CD4-positive, alpha-beta T cell treated with Interleukin-1 beta for 1 hour (primary cell): ENCODE results near the gene STX4.
A peak's percentile ranks its signal among the peaks of the same experiment; 100 is the strongest.
"Not testable (repeated sequence)": the region's sequence is repeated elsewhere in the genome, so short reads cannot be mapped to it uniquely, and the experiment has no call there.

Experiments used
- DNase-seq, 2 donors: peaks; one replicate each; pipeline ENCODE4 v3.0.0-alpha.2; 2020 to 2022

The STX4 gene

DNA sequence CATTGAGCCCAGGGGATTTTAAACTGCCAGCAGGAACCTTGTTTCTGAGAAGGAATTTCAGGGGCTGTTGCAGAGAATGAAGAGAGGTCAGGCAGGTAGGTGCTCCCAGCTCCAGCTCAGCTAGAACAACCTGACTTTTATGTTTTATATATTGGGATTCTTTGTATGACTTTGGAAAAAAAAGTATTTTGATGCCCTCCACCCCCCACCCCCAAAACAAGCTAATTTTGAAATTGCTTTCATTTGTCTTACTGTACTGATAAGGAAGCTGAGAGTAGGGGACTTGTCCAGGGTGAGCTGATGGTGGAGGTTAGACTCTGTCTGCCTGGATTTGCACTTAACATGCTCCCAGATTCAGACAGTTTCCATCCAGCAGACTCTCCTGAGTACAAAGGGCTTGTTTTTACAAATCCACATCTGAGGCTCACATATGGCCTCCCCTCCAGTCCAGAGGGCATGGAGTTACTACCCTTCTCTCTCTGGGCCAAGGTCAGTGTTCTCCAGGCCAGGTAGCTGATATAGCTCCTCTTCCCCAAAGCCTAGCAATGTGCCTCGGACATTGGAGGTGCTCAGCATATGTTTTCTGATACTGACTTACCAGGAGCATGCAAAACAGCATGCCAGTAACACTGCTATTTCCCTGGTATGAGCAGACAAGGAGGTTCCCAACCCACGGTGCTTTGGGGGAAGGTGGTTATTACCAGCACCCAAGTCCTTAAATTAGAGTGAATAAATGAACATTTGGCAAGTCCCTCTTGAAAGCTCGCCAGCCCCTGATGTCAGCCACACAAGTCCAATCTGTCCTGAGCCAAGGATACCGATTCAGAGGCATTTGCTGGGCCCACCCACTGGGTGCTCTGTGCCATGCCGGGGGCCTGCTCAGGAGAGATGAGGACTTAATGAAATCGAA is 34.3 kb upstream of the STX4 start:
- no peak for DNase-seq

DNA sequence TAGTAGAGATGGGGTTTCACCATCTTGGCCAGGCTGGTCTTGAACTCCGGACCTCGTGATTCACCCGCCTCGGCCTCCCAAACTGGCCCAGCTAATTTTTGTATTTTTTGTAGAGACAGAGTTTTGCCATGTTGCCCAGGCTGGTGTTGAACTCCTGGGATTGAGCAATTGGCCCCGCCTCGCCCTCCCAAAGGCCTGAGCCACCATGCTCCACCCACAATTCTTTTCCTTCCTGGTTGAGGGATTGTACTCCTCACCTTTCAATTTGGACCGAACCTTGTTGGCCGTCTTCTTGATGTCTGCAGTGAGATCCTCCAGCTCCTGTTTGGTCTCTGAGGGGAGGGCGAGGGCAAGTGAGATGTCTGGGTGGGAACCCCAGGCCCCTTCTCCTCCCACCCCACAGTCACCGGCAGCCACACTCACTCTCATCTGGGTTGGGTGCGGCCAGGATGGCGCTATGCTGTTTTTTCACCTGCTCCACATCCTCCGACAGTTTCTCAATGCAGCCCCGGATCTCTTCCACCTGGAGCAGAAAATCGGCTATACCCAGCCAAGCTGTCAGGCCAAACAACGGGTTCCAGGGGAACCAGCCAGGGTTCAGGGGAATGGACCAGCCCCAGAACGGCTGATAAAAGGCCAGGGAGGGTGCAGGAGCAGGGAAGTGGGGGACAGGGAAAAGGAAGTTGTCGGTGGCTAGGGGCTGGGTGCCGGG is 32.5 kb upstream of the STX4 start:
- no peak for DNase-seq

DNA sequence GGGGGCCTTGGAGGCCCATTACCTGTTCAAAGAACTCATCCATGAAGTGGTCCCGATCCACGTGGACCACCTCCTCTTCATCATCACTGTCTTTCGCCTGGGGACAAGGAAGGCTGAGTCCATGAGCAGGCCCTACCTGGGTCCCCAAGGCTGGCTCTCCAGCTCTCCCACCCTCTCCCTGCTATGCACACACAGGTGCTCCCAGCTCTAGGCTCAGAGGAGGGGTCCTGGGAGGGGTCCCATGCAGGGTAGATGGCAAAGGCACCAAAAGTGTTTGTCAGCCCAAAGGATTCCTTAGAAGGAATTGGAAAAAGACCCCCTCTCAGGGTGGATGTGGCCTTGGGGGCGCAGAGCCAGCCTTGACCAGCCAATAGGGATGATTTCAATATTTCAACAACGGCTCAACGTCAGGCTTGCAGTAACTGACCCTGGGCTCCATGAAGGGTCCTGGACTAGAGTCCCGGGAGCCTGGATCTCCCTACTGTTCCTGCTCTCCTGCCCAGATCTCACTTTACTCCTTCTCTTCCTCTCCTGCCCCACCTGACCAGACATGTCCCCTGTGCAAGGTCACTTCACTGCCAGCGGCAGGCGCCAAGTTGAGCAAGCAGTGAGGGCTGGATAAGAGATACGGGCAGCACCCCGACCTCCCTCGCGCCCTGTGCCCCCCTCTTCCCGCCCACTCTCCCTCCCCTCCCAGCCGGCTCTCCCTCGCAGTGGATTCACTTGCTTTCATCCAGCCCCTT is 31.7 kb upstream of the STX4 start:
- DNase-seq = no peak

DNA sequence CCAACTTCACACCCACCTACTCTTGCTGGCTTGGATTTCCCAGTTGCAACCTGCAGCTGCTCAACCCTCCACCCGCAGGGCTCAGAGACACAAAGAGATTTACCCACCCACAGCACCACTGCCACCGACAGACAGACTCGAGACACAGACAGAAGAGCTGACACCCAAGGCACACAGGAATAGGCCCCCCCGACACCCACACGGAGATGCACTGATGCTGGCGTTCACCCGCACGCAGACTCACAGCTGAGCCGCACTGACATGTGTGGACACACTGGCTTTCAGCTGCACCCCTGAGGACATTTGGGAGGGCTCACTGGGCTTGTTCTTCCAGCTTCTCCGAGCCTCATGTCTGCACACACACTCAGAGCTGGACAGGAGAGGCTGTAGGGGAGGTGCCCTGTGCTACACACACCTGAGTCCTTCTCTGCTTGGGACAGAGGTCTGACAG is 31.1 kb upstream of the STX4 start:
- no peak for DNase-seq

DNA sequence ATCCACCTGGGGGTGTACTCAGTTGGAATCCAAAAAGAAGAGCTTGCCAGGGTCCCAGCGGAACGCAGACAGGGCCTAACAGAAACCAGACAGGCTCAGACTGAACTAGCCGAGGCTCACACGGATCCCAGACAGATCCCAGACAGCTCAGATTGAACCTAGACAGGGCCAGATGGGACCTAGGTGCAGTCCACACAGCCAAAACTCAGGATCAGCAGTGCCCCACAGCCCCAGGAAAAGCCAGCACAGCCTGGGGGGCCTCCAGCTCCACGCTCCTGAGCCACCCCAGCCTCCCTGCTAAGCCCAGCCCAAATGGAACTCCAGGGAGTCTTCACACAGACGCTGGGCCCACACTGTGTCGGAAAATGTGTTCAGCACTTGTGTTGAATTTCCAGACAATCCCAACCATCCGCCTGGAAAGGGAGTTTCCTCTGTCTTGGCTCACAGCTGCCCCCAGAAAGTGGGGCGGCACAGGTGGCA is 30.5 kb upstream of the STX4 start:
- DNase-seq = no peak

DNA sequence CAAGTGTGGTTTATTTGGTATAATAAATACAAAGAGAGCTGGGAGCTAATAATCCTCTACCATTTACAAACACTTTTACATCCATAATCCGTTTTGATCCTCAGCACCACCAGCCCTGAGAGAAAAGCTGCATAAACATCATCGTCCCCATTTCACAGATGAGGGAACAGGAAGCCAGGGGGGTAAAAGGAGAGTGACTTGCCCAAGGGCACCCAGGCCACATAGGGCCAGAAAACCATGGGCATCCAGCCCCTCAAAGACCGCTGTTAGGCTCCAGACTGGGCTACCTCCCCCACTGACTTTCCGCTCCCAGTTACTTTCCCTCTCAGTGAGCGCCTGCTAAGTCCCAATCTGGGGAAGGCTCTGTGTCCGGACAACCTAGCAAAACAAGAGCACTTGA is 29.6 kb upstream of the STX4 start:
- no peak for DNase-seq

DNA sequence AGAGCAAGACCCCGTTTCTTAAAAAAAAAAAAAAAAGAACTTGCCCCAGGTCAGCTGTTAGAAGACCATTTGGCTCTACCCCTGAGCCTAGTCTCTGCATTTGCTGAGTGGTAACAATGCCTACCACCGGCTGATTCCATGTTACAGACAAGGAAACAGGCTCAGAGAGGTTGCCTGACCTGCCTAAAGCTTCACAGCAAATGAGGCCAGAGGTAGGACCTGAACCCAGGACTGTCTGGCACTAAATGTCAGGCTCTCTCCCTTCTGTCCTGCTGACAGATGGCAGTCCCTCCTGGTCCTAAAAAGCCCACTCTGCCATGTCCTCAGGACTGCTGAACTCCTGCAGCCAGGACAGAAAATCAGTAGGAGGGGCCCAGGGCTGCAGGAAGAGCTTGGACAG is 28.7 kb upstream of the STX4 start:
- no peak for DNase-seq

DNA sequence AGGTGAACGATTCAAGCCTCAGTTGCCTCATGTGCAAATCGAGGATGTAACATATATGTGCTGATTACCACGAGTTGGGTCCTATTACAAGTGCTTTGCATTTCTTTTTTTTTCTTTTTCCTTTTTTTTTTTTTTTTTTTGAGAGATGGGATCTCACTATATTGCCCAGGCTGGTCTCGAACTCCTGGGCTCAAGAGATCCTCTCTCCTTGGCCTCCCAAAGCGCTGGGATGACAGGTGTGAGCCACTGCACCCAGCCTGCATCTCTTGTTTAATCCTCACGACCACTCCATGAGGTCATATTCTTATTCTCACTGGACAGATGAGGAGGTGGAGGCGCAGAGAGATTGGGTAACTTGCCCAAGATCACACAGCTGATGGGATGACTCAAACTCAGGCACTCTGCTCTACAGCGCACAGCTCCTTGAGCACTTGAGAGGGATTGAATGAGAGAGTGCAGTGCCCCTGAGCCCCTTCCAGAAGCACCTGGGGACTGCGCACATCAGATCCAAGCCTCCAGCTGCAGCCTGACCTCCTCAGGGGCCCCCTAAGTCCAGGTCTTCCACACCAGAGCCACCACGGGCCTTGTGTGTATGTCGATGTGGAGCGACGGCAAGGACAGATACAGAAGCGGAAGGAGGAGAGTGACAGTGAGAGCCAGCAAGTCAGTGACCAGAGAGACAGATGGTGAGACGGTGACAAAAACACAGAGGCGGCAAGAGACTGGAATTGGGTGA is 27.8 kb upstream of the STX4 start:
- no peak for DNase-seq

DNA sequence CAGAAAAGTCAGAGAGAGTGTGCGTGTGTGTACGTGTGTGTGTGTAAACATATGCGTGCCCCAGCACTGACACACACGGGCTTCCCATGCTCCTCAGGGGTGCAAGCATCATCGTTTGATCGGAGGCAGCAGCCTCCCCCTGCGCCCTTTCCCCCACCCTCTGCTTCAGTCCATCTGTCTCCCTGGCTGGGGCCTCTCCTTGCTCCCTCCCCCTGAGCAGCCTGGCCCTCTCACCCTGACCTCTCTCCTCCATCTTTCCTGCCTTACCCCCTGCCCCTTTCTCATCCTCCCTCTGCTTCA is 27.3 kb upstream of the STX4 start:
- DNase-seq = no peak

DNA sequence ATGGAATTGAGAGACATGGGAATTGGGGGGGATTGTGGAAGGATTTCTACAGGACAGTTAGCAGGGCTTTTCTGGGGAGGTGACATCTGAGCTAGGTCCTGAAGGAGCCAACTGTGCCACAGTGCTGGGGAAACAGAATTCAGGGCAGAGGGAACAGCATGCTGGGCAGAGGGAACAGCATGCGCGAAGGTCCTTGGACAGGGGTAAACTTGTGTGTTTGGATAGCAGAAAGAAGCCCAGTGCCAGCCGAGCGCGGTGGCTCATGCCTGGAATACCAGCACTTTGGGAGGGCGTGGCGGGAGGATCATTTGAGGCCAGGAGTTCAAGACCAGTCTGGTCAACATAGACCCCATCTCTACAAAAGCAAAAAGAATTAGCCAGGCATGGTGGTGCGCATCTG is 26.8 kb upstream of the STX4 start:
- DNase-seq = no peak

DNA sequence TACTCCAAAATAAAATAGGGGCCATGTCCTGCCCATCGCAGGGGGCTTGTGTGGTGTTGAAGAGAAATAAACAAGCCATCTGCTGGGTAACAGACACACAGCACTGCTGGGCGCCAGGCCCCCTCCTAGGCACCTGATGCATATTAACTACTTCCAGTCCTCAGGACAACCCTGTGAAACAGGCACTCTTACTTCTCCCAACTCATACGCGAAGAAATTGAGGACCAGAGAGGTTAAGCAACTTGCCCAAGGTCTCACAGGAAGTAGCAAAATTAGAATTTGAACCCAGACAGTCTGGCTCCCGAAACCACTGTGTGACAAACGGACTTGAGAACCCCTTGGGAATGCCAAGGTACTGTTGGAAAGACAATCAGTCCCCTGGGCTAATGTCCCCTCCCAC is 25.7 kb upstream of the STX4 start:
- DNase-seq = no peak

DNA sequence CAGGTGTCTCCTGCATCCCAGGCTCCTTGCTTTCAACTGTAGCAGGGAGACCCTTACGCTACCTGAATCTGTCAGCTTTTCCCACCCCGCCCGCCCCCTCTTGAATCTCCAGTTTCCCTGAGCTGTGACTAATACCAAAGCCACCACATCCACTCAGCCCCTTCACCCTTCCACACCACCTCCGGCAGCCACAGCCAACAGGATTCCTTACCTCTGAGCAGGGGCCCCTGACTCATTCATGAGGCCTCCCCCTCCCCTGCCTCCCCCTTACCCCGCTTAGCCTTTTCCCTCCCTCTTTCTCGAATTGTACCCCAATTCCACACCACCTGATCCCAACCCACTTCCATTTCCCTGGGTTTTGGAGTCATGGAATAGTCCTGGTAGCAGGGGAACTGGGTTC is 25.2 kb upstream of the STX4 start:
- no peak for DNase-seq

DNA sequence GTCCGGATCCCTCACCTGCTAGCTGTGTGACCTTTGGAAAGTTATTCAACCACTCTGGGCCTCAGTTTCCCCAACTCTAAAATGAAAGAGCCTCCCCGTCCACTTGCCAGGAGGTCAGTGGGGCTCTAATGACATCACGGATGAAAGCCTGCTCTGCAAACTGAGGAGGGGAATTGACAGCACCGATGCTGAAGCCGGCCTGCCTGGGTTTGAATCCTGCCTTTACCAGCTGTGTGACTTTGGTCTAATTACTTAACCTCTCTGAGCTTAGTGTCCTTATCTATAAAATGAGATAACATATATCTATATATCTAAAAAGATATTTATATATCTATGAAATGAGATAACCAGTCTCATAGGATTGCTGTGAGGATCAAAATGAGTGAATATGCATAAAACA is 24.8 kb upstream of the STX4 start:
- DNase-seq = no peak

DNA sequence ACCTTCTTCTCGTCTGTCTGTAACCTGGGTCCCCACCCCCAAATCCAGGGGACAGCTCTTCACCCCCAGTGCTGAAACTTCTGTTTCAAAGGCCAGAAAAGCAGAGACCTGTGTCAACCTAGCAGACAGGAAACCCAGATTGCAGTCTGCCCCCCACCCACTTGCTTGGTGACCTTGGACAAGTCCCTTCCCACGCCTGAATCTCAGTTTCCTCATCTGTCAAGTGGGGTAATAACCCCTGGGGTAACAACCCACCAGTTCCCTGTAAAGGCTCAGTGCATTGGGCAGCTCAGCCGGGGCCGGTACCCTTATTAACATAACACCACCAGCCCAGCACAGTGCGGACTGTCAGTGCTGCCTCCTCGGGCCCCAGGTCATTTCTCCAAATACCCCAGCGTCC is 24.2 kb upstream of the STX4 start:
- no peak for DNase-seq

DNA sequence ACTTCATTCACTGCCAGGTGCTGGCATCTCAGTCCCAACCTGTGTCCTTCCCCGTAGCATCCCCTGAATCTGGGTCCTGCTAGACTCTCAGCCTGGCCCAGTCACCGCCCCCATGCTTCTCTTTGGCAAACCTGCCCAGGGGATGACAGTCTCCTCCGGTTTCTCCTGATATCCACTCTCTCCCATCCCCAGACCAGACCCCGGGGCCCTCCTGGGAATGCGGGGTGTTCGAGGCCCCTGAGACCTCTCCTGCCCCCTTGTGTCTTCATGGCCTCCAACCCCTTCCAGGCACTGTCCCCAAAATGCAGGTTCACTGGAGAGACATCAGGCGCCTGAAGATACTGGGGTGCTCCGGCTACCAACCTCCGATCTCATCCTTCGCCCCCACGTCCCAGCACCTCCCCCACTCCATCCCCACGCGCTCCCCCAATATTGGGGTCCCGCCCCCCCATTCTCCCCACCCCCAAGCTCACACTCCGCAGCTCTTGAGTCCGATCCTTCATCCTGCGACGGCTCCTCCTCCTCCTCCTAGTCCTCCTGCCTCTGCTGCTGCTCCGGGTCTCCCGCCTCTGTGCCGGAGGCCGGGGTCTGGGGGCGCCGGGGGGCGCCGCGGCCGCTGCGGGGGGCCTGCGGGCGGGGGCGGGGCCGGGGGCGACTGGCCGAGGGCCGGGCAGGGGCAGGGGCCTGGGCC is 23.3 kb upstream of the STX4 start:
- no peak for DNase-seq

DNA sequence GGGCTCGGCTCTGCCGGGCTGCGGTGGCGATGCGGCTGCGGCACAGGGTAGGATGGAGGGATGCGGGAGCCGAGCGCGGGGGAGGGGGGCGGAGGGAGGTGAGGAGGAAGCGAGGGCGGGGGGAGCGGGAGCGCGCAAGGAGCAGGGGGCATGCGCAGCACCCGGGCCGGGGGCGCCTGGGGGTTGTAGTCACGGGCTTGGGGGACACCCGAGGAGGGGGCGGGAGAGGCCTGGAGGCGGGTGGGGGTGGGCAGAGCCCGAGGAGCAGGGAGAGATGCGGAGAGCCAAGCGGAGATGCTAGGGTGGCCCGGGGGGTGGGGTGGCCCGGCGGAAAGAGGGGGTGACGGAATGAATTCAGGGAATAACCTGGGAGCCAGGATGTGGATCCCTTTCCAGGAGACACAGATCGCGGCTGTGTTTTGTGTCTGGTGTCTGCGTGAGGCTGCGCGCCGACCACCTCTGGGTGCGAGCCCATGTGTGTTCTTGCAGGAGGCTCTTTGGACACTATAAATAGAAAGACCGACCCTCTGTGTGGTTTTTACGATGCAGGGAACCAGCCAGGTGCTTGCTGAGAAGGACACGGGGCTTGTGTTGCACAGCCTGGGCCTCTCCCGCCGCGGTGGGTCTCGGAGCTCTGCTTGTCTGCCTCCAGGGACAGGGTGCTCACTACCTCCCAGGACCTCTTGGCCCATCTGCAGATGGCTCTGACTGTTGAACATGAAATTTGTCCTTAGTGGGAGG is 22.6 kb upstream of the STX4 start, which contains the start of gene STX1B:
TSS of gene STX1B (minus strand) at position 54 of the 741 bp plus-strand sequence. CDS start 242 bp downstream, outside the sequence.
- DNase-seq = peak; percentile 49 to 61

DNA sequence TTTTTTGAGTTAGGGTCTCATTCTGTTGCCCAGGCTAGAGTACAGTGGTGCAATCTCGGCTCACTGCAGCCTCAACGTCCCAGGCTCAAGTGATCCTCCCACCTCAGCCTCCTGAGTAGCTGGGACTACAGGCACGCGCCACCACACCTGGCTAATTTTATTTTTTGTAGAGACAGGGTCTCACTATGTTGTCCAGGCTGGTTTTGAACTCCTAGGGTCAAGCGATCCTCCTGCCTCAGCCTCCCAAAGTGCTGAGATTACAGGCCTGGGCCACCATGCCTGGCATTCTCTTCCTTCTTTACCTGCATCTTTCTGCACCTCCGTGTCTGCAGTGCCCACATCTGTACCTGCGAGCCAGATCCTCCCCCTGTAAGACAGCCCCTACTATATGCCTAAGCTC is 21.5 kb upstream of the STX4 start:
- DNase-seq = not testable (repeated sequence)

DNA sequence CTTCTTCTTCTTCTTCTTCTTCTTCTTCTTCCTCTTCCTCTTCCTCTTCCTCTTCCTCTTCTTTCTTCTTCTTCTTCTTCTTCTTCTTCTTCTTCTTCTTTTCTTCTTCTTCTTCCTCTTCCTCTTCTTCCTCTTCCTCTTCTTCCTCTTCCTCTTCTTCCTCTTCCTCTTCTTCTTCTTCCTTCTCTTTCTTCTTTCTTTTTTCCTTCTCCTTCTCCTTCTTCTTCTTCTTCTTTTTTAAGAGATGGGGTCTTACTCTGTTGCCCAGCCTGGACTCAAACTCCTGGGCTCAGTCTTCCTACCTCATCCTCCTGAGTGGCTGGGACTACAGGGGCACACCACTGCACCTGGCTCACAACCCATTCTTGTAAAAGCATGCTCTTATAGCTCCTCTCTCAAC is 20.1 kb upstream of the STX4 start:
- DNase-seq = not testable (repeated sequence)

DNA sequence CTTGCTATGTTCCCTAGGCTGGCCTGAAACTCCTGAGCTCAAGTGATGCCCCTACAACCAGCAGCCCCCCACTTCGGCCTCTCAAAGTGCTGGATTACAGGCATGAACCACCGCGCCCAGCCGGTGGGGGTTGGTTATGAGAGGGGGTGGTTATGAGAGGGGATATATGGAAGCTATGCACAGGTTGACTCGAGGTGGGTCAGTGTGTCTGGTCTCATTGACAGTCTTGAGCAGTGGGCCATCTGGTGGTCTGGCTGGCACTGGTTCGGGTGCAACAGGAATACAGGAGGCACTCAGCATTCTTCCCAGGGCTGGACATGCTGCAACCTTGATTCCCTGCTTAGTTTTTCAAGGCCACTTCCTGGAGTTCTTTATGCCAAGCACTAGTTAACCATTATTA is 17.3 kb upstream of the STX4 start:
- DNase-seq = no peak

DNA sequence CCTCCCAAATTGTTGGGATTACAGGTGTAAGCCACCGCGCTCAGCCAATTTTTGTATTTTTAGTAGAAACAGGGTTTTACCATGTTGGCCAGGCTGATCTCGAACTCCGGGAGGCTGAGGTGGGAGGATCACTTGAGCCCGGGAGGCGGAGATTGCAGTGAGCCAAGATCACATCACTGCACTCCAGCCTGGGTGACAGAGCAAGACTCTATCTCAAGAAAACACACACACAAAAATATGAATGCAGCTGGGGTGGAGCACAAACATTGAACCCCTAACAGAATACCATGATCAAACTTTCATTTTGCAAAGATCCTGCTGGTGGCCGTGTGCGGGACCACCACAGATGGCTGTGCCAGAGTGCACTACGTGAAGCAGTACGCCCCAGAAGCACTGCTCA is 15.6 kb upstream of the STX4 start:
- DNase-seq = not testable (repeated sequence)

DNA sequence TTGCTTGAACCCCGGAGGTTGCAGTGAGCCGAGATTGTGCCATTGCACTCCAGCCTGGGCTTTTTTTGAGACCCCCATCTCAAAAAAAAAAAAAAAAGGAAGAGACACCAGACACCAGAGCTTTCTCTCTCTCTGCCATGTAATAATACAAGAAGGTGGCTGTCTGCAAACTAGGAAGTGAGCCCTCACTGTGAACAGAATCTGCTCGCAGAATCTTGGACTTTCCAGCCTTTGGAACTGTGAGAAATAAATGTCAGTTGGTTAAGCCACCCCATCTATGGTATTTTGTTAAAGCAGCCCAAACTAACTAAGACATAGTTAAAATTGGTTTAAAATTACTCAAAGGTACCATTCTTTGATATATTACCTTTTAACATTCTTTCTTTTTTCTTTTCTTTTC is 12.8 kb upstream of the STX4 start:
- DNase-seq = no peak
